ENCODE measurements around the gene SNX17.
A peak's percentile ranks its signal among the peaks of the same experiment; 100 is the strongest.
"Not testable (repeated sequence)": the region's sequence is repeated elsewhere in the genome, so short reads cannot be mapped to it uniquely, and the experiment has no call there.

SNX17 gene

DNA sequence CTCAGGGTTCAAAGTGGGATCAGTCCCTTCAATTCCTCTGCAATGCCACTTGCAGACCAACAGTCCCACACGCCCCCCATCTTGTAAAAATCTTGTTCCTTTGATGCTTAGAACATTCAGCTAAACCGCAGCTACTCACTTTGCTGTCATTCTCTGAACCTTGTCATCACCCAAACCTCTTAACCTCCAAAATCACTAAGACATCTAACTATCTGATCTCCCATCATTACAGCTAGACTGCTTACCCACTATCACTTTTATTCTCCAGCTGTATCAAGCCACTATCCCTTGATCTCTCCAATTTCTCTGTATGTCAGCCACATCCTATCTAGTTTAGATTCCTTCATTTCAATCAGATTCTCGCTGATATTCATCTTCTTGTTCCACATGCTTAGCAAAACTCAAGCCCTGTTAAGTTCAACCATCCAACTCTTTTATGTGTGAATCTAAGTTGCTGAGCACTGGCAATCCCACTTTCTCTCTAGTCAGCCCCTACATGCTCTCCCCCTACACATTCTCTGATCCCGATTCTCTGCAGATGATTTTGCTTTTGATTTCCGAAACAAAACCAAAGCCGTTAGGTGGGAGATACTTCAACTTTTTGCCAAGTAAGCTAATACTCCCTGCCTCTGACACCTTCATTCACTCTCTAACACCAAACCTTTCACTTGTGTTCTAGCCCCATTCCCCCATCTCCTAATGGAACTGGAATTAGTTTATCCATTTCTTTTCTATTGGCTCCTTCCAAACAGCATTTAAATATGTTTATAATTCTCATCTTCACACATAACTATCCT, 18.4 kb upstream of the SNX17 start:
- Mint-ChIP-seq H3K4me3 (no peak overlapping the region), H3K27ac (peak overlapping the region; percentile 8)

DNA sequence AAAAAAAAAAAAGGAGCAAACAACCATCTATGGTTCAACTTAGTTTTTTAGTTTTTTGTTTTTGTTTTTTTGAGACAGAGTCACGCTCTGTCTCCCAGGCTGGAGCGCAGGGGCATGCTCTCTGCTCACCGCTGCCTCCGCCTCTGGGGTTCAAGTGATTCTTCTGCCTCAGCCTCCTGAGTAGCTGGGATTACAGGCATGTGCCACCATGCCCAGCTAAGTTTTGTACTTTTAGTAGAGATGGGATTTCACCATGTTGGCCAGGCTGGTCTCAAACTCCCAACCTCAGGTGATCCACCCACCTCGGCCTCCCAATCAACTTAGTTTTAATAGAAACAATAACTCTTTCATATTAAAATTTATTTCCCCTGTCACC, 17.0 kb upstream of the SNX17 start:
- Mint-ChIP-seq H3K9me3 (peaks cover 14% of the 10 kb centered on the region), H3K4me1 (peaks cover 56% of the 10 kb centered on the region), H3K27ac (peak overlapping the region; percentile 97), H3K4me3 (peak overlapping the region; percentile 96), H3K36me3 (ENCODE audit: low read depth) (peaks cover 24% of the 10 kb centered on the region)
- not testable (repeated sequence) for H3K27me3 Mint-ChIP-seq (ENCODE audit: low read depth, poor library complexity); DNase-seq

More for the DNA sequence above, 18.4 kb upstream of the SNX17 start:
- peaks cover 3% of the 10 kb centered on the region for H3K27me3 Mint-ChIP-seq (ENCODE audit: low read depth, poor library complexity)
- H3K4me1 Mint-ChIP-seq: peaks cover 50% of the 10 kb centered on the region
- no peak for DNase-seq
- peaks cover 4% of the 10 kb centered on the region for H3K9me3 Mint-ChIP-seq
- H3K36me3 Mint-ChIP-seq (ENCODE audit: low read depth): peaks cover 23% of the 10 kb centered on the region
- TF ChIP-seq, protein P1, sequence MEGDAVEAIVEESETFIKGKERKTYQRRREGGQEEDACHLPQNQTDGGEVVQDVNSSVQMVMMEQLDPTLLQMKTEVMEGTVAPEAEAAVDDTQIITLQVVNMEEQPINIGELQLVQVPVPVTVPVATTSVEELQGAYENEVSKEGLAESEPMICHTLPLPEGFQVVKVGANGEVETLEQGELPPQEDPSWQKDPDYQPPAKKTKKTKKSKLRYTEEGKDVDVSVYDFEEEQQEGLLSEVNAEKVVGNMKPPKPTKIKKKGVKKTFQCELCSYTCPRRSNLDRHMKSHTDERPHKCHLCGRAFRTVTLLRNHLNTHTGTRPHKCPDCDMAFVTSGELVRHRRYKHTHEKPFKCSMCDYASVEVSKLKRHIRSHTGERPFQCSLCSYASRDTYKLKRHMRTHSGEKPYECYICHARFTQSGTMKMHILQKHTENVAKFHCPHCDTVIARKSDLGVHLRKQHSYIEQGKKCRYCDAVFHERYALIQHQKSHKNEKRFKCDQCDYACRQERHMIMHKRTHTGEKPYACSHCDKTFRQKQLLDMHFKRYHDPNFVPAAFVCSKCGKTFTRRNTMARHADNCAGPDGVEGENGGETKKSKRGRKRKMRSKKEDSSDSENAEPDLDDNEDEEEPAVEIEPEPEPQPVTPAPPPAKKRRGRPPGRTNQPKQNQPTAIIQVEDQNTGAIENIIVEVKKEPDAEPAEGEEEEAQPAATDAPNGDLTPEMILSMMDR (IDR thresholded peaks at IDR 0.05): no peak

DNA sequence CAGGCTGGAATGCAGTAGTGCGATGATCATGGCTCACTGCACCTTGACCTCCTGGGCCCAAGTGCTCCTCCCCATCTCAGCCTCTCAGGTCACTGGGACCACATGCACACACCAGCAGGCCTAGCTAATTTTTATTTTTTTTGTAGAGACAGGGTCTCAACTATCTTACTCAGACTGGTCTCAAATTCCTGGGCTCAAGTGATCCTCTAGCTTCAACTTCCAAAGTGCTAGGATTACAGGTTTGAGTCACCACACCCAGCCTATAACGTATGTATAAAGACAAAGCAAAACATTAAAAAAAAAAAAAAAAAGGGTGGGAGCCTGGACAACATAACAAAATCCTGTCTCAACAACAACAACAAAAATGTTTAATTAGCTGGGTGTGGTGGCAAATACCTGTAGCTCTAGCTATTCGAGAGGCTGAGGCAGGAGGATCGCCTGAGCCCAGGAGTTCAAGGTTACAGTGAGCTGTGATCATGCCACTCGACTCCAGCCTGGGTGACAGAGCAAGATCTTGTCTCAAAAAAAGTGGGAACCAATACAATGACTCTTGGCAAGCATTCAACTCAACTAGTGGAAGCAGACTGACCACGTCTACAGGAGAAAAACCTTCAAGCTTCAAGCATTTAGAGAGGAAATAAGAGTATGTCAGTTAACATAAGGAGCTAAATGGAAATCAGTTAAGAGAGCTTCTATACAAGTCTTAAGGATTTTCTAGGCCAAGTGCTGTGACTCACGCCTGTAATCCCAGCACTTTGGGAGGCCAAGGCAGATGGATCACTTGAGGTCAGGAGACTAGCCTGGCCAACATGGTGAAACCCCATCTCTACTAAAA, 16.4 kb upstream of the SNX17 start:
- Mint-ChIP-seq H3K4me3 (peak overlapping the region; percentile 96), H3K27me3 (ENCODE audit: low read depth, poor library complexity) (peaks cover 5% of the 10 kb centered on the region), H3K36me3 (ENCODE audit: low read depth) (peaks cover 29% of the 10 kb centered on the region), H3K27ac (peak overlapping the region; percentile 97), H3K9me3 (peaks cover 18% of the 10 kb centered on the region), H3K4me1 (peaks cover 59% of the 10 kb centered on the region)
- TF ChIP-seq, protein P1 (IDR thresholded peaks at IDR 0.05): no peak
- DNase-seq: no peak

DNA sequence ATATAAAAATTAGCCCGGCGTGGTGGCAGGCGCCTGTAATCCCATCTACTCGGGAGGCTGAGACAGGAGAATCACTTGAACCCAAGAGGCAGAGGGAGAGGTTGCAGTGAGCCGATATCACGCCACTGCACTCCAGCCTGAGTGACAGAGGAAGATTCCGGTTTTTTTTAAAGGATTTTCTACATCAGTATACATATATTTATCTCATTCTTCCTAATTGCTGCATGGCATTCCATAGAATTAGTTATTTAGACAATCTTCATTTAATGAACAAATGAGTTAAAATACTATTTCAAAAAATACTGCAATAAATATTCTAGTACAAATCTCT, 15.9 kb upstream of the SNX17 start:
- peaks cover 59% of the 10 kb centered on the region for H3K4me1 Mint-ChIP-seq
- H3K27ac Mint-ChIP-seq: peak overlapping the region; percentile 81
- H3K9me3 Mint-ChIP-seq: peaks cover 18% of the 10 kb centered on the region
- H3K36me3 Mint-ChIP-seq (ENCODE audit: low read depth): peaks cover 24% of the 10 kb centered on the region
- H3K27me3 Mint-ChIP-seq (ENCODE audit: low read depth, poor library complexity): peaks cover 5% of the 10 kb centered on the region
- TF ChIP-seq, protein P1 (IDR thresholded peaks at IDR 0.05): no peak
- H3K4me3 Mint-ChIP-seq: peak overlapping the region; percentile 96
- no peak for DNase-seq

DNA sequence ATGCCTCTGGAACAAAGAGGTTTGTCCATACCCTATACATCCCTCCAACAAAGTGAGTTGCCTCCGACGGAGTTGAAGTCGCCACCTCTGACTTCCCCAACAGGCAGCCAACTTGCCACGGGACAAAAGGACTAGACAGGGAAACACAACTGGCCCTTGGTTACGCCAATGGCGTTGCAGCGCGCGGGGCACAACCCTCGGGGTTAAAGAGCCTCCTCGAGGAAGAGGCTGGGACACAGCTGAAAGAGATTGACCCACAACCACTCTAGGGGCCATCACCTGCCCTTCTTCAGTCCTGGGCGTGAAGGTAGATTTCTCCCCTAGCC, 14.4 kb upstream of the SNX17 start:
- TF ChIP-seq, protein P1 (IDR thresholded peaks at IDR 0.05): no peak
- DNase-seq: peak; percentile 51

DNA sequence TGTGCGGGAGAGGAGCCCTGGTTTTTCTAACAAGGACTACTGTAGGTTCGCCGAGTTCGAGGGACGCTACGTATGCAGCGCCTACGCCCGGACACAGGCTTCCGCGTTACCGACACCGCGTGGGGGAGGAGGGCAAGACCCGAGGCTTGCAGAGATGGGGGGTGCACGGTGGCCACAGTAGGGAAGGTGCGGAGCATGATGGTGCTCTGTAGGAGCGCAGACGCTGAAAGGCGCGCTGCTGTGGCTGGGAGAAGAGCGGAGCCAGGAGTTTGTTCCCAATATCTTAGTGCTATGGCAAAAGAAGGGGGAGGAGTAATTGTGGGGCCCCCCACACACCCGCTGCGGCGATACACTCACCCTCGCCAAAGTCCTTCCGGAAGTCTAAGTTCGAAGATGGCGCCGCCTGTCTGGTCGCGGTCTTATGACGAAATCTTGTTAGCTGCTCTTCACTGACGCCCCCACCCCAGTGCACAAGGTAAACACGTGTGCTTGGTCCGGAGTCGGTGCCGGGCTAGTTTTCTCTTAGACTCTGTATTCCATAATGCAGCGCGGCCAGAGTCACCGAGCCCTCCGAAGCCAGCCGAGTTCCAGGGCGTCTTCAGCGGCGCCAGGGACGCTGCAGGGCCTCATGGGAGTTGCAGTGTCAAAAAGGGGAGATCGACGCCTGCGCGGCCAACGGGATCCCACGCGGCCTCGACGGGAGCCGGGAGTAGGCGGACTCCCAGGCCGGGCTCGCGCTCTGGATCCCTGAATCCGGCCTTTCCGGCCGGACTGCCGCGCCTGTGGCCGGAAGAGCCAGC, 13.8 kb upstream of the SNX17 start, which contains the start of gene GTF3C2:
TSS of gene GTF3C2 (minus strand) at position 383 of the 800 bp plus-strand sequence. CDS start 13,210 bp downstream, outside the sequence.
- DNase-seq: peak; percentile 90
- peak within 1 kb of the TSS; percentile 100 for H3K27ac Mint-ChIP-seq
- H3K4me3 Mint-ChIP-seq: peak within 1 kb of the TSS; percentile 96
- peaks cover 58% of the 10 kb centered on the region for H3K4me1 Mint-ChIP-seq
- H3K9me3 Mint-ChIP-seq: peaks cover 22% of the 10 kb centered on the region
- peaks cover 5% of the 10 kb centered on the region for H3K27me3 Mint-ChIP-seq (ENCODE audit: low read depth, poor library complexity)
- TF ChIP-seq, protein P1 (IDR thresholded peaks at IDR 0.05): no peak
- H3K36me3 Mint-ChIP-seq (ENCODE audit: low read depth): peaks cover 31% of the 10 kb centered on the region

More for the DNA sequence above, 14.4 kb upstream of the SNX17 start:
- Mint-ChIP-seq H3K4me3 (peak overlapping the region; percentile 96), H3K27me3 (ENCODE audit: low read depth, poor library complexity) (peaks cover 5% of the 10 kb centered on the region), H3K36me3 (ENCODE audit: low read depth) (peaks cover 27% of the 10 kb centered on the region), H3K4me1 (peaks cover 59% of the 10 kb centered on the region), H3K9me3 (peaks cover 22% of the 10 kb centered on the region), H3K27ac (peak overlapping the region; percentile 100)

Measured in nephron progenitor cell (in vitro differentiated cells).